Keratinocyte (primary cell): ENCODE measurements around the gene AGBL3.

ENCODE experiments used
- EZH2 ChIP-seq: IDR thresholded peaks from one replicate; pipeline ENCODE4 v1.6.1; 2012; ENCODE audit warnings: inconsistent platforms, mild to moderate bottlenecking, low read length, moderate library complexity
- TF ChIP-seq, protein P1 (sequence below), 3 experiments: IDR thresholded peaks in 1 of 3; conservative IDR thresholded peaks in 1 of 3; optimal IDR thresholded peaks in 1 of 3; 2 replicates in 2 of 3; 3 replicates in 1 of 3; pipeline versions ENCODE3 to v1.5.1; 2011; ENCODE audit warnings: low read length in 3 of 3, mild to moderate bottlenecking in 3 of 3, moderate library complexity in 2 of 3, control low read depth in 1 of 3, inconsistent platforms in 1 of 3; ENCODE audit not compliant: insufficient read depth in 2 of 3; ENCODE audit errors: extremely low read depth in 1 of 3

DNA sequence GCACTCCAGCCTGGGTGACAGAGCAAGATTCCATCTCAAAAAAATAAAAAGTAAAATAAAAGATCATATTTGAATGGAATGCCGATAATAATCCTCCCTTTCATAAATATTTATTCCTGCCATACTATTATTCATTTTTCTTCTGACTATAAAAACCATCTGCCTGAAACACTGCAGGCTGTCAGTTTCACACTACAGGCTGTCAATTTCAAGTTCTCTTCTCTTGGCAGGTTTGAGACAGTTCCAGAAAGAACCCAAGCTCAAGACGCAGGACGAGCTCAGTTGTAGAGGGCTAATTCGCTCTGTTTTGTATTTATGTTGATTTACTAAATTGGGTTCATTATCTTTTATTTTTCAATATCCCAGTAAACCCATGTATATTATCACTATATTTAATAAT, 18.2 kb upstream of the AGBL3 start:
- TF ChIP-seq, protein P1, sequence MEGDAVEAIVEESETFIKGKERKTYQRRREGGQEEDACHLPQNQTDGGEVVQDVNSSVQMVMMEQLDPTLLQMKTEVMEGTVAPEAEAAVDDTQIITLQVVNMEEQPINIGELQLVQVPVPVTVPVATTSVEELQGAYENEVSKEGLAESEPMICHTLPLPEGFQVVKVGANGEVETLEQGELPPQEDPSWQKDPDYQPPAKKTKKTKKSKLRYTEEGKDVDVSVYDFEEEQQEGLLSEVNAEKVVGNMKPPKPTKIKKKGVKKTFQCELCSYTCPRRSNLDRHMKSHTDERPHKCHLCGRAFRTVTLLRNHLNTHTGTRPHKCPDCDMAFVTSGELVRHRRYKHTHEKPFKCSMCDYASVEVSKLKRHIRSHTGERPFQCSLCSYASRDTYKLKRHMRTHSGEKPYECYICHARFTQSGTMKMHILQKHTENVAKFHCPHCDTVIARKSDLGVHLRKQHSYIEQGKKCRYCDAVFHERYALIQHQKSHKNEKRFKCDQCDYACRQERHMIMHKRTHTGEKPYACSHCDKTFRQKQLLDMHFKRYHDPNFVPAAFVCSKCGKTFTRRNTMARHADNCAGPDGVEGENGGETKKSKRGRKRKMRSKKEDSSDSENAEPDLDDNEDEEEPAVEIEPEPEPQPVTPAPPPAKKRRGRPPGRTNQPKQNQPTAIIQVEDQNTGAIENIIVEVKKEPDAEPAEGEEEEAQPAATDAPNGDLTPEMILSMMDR (optimal IDR thresholded peaks at IDR 0.05 in 1 of 3, IDR thresholded peaks at IDR 0.05 in 1 of 3, conservative IDR thresholded peaks at IDR 0.05 in 1 of 3; ENCODE audit: extremely low read depth in 1 of 3, insufficient read depth in 2 of 3, low read length in 3 of 3) = no peak
- TF ChIP-seq EZH2 = no peak
